Left ventricle myocardium inferior (tissue), 1 donor: Measurements from ENCODE around the gene TSPAN18. TPM values are rescaled to one million over a fixed set of nuclear protein-coding genes. Genes with fewer than 3 reads are reported as not detected.
A peak's percentile ranks its signal among the peaks of the same experiment; 100 is the strongest.

Source experiments
- DNase-seq: peaks from one replicate; pipeline ENCODE4 v3.0.0-alpha.2; 2020
- H3K27ac ChIP-seq: fragments of 200-600 bp; replicated peaks from 2 replicates; pipeline ENCODE4 v1.8.0; 2021
- H3K27me3 ChIP-seq: fragments of 200-600 bp; 2 replicates; pipeline ENCODE4 v1.8.0; 2021; ENCODE audit warnings: low read depth
- H3K36me3 ChIP-seq: fragments of 200-600 bp; 2 replicates; pipeline ENCODE4 v1.8.0; 2021
- H3K4me1 ChIP-seq: fragments of 200-600 bp; 2 replicates; pipeline ENCODE4 v1.8.0; 2021
- H3K4me3 ChIP-seq: fragments of 200-600 bp; 2 replicates; pipeline ENCODE4 v1.8.0; 2021; ENCODE audit warnings: mild to moderate bottlenecking, moderate library complexity
- H3K9me3 ChIP-seq: fragments of 200-600 bp; replicated peaks from 2 replicates; pipeline ENCODE4 v1.8.0; 2021
- intact Hi-C: fragments of 100-400 bp; cut with micrococcal nuclease; formaldehyde crosslinking; loops from one replicate; pipeline ENCODE4 v1.11.0; 2022
- long read RNA-seq: library from polyadenylated mRNA; unstranded; transcript quantifications from one replicate; pipeline ENCODE4 v2.0.0, GENCODE V29; 2021
- total RNA-seq: library from RNA; stranded (reverse); fragmentation: NEBNext Ultra II Directional; extraction: Animal tissue kit (Norgen Biotek cat#: 25700); gene quantifications from one replicate; pipeline ENCODE4 v1.2.1, GENCODE V29; 2021
- TF ChIP-seq, protein P1 (sequence below): fragments of 200-600 bp; IDR thresholded peaks from 2 replicates; pipeline ENCODE4 v1.8.0; 2021; ENCODE audit warnings: antibody characterized with exemption, mild to moderate bottlenecking, borderline replicate concordance
- donor health status: DM: no; HTN: yes; CAD: no; lungs with severe emphysema.

The TSPAN18 gene
- 129 TPM for total RNA-seq
- long read RNA-seq, transcript TSPAN18-207 (10 exons, 3,316 nt): major isoform, 28 of 75 reads
- long read RNA-seq, partial matches to known transcripts: 36 of 75 reads
- long read RNA-seq, other reads (novel, unspliced or antisense): 10 of 75 reads

DNA sequence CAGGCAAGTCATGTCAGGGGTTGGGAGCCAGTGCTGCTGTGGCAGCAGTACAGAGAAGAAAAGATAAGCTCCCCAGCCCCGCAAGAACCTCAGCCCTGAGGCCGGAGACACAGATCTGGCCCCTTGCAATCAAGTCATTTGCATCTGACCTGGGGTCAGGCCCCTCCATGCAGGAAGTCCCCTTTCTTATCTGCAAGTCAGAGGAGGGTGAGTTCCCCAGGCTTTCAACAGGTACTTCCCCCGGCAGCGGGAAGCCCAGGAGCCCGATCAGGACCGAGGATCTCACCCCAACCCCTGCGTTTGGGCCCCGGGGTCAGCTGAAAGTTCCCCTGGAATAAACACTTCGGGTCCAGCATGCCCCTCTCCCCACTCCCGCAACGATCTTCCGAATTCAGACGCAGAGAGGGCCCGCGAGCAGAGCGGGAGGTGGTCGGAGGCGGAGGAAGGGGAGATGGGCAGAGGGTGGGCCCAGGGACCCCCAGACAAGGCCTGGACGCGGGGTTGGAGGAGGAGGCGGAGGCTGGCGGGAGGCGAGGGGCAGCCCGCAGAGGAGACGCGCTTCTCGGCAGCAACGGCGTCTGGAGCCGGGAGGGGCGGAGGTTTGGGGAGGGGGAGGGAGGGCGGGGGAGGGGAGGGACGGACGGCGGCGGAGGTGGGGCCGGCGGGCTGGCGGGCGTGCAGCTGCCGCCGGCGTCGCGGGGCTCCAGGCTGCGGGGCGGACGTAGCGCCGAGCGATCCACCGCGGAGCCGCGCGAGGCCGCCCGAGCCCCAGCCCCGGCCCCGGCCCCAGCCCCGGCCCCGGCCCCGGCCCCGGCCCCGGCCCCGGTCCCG is at the start of gene TSPAN18:
Gene TSPAN18, plus strand, starts transcription at position 680 of the 831 bp plus-strand sequence. CDS start 179,455 bp downstream, outside the sequence.
- intact Hi-C loops: loop anchor here (5.0 to 10.0 kb wide), 3 partner anchors 48 to 166 kb away; no protein-coding TSS in a partner anchor
- peak; percentile 31 for DNase-seq
- TF ChIP-seq, protein P1, sequence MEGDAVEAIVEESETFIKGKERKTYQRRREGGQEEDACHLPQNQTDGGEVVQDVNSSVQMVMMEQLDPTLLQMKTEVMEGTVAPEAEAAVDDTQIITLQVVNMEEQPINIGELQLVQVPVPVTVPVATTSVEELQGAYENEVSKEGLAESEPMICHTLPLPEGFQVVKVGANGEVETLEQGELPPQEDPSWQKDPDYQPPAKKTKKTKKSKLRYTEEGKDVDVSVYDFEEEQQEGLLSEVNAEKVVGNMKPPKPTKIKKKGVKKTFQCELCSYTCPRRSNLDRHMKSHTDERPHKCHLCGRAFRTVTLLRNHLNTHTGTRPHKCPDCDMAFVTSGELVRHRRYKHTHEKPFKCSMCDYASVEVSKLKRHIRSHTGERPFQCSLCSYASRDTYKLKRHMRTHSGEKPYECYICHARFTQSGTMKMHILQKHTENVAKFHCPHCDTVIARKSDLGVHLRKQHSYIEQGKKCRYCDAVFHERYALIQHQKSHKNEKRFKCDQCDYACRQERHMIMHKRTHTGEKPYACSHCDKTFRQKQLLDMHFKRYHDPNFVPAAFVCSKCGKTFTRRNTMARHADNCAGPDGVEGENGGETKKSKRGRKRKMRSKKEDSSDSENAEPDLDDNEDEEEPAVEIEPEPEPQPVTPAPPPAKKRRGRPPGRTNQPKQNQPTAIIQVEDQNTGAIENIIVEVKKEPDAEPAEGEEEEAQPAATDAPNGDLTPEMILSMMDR: no peak
- no peaks in the 10 kb centered on the region for H3K36me3 ChIP-seq
- no peaks in the 10 kb centered on the region for H3K27me3 ChIP-seq
- peak within 1 kb of the TSS; percentile 95 for H3K27ac ChIP-seq
- H3K4me1 ChIP-seq: peaks cover 60% of the 10 kb centered on the region
- H3K4me3 ChIP-seq: peak within 1 kb of the TSS; percentile 96
- H3K9me3 ChIP-seq: no peaks in the 10 kb centered on the region

GRCh38 chr11:44680982-44681597 is 45.7 kb upstream of the TSPAN18 start:
- Histone ChIP-seq H3K27ac (no peak overlapping the region), H3K4me3 (no peak overlapping the region), H3K4me1 (no peaks in the 10 kb centered on the region), H3K36me3 (no peaks in the 10 kb centered on the region), H3K9me3 (no peaks in the 10 kb centered on the region), H3K27me3 (no peaks in the 10 kb centered on the region)
- intact Hi-C loops: no loop called here
- DNase-seq: no peak
- TF ChIP-seq, protein P1: no peak

DNA sequence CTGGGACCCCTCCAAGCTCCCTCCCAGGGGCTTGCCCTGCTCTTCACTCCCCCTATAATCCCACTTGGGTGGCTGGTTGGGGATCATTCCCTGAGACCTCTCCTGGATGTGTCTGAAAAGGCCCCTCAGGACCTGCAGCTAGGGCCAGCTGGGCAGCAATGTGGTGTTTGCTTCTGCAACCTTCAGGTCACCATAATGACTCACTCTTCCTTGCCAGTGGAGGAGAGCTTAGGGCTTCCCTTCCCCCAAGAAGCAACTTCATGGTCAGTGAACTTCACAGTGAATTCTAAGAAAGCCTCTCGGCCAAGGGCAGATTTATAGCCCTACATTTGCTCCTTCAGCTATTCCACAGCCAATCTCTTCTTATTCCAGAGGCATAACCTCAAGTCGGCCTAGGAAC is 45.1 kb upstream of the TSPAN18 start:
- DNase-seq: no peak
- intact Hi-C loops: no loop called here
- Histone ChIP-seq H3K27ac (no peak overlapping the region), H3K4me1 (no peaks in the 10 kb centered on the region), H3K9me3 (no peaks in the 10 kb centered on the region), H3K36me3 (no peaks in the 10 kb centered on the region), H3K4me3 (no peak overlapping the region), H3K27me3 (no peaks in the 10 kb centered on the region)
- TF ChIP-seq, protein P1: no peak

DNA sequence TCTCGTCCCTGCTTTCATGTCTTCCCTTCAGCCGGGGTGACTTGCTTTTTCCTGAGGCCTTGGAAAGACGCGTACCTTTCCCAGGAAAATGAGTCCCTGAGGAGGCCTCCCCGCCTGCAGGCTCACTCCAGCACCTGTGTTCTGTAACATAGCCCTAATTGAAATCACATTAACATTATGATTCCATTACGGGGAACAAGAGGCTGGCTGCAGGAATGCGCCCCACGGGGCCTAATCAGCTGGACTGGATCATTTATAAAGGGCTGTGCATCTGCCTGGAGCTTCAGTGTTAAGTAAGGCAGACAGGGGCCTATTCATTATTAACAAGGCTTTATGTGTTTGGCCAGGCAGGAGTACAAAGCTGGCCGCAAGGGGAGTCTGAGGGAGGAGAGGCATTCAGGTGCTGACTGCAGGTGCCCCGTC is 41.9 kb upstream of the TSPAN18 start:
- TF ChIP-seq, protein P1: no peak
- Histone ChIP-seq H3K4me1 (no peaks in the 10 kb centered on the region), H3K27ac (no peak overlapping the region), H3K4me3 (no peak overlapping the region), H3K36me3 (no peaks in the 10 kb centered on the region), H3K9me3 (peaks cover 6% of the 10 kb centered on the region), H3K27me3 (no peaks in the 10 kb centered on the region)
- no peak for DNase-seq
- intact Hi-C loops: no loop called here

- H3K27me3 ChIP-seq: no peaks in the 10 kb centered on the region
- peaks cover 6% of the 10 kb centered on the region for H3K9me3 ChIP-seq
- H3K27ac ChIP-seq: no peak overlapping the region
- DNase-seq: no peak
- intact Hi-C loops: no loop called here
- no peaks in the 10 kb centered on the region for H3K4me1 ChIP-seq
- no peak overlapping the region for H3K4me3 ChIP-seq
- TF ChIP-seq, protein P1: no peak
- no peaks in the 10 kb centered on the region for H3K36me3 ChIP-seq
Measured at GRCh38 chr11:44687388-44687787, 39.4 kb upstream of the TSPAN18 start.
